PC-3 (cell line): ENCODE results near the gene KMT2E.

Experiments
- CTCF ChIP-seq: fragments of 300-600 bp; sonication (generic); conservative IDR thresholded peaks from 2 replicates; pipeline ENCODE4 v1.5.1; 2017; ENCODE audit warnings: antibody characterized with exemption, low read depth, mild to moderate bottlenecking, low read length
- EZH2 ChIP-seq: fragments of 300-600 bp; sonication (generic); IDR thresholded peaks from one replicate; pipeline ENCODE4 v1.6.1; 2017; ENCODE audit warnings: antibody characterized with exemption, mild to moderate bottlenecking, low read length; ENCODE audit not compliant: unreplicated experiment
- EZH2phosphoT487 ChIP-seq: fragments of 300-600 bp; sonication (generic); IDR thresholded peaks from 2 replicates; pipeline ENCODE4 v1.6.1; 2018; ENCODE audit warnings: mild to moderate bottlenecking, antibody characterized with exemption, low read length, borderline replicate concordance

- TF ChIP-seq EZH2: no peak
- TF ChIP-seq CTCF: no peak
- TF ChIP-seq EZH2phosphoT487: no peak
Observed at GRCh38 chr7:105149827-105150226, 135.8 kb downstream of the KMT2E start.
